SKM-1 (cell line): Measurements from ENCODE around the gene SMC5.
A peak's percentile ranks its signal among the peaks of the same experiment; 100 is the strongest.
"Not testable (repeated sequence)": the region's sequence is repeated elsewhere in the genome, so short reads cannot be mapped to it uniquely, and the experiment has no call there.

Source experiments
- DNase-seq: peaks from one replicate; lab custom pipeline; 2025; ENCODE audit not compliant: unreplicated experiment; lab: John Stamatoyannopoulos, UW

The SMC5 gene

DNA sequence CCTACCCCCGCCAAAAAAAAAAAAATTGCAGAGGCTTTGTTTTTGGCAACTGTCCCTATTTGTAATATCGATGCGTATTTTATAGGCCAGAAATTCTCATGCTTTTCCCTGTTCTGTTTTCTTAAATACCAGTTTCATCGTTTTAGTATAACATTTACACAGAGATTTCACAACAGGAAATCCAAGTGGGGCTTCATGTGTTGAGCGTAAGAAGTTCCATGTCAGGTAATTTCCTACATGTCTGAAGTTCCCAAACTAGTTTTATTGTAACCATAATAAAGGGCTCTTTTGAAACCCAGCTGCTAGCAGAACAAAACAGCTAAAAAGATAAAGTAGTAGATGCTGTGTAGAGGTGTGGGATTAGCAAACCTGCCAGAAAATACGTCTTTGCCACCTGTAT lies 4.2 kb downstream of the SMC5 start:
- DNase-seq: no peak

DNA sequence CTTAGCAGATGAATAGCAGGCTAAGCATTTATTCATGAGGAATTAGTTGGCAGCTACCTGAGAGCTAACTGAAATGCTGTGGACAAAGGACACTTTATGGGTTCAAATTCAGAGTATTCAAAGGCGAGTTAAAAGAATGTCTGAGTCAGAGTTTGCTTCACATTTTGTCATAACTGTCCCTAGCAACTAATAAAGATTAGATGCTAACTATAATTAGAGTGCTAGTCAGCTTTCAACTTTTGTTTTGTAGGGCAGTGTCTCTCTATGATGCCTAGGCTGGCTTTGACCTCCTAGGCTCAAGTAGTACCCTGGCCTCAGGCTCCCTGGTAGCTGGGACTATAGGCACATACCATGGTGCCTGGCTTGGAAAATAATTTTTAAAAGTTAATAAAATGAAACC lies 4.6 kb downstream of the SMC5 start:
- DNase-seq: no peak

DNA sequence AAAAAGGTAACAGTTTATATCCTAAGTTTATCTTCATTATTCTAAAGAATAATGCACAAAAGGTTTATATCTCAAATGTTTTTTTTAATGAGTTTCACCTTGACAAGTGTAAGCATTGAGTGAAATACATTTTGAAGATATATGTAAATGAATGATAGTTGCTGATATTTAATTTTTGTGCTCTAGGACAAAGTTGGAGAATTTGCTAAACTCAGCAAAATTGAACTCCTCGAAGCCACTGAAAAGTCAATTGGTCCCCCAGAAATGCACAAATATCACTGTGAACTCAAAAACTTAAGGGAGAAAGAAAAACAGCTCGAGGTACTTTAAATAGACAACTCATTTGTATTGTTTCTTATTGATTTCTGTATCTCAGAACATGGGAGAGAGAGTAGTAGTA lies 19.5 kb downstream of the SMC5 start:
- no peak for DNase-seq

DNA sequence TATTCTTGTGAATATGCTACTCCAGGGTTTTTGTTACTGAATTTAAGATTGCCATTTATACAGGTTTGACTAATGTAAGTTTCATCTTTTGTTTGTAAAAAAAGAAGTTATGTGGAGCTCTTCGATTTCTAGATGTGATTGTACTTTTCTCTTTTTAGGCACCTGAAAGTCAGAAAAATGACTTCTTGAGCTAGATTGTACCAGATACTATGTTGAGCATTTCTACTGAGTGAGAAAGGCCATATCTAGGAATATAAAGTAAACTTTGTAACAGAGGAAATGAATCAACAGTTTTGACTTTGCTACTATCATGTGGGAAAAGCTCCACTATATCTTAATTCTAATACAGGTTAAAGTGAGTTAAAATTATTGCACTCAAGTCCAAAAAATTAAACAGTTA lies 25.1 kb downstream of the SMC5 start:
- no peak for DNase-seq

DNA sequence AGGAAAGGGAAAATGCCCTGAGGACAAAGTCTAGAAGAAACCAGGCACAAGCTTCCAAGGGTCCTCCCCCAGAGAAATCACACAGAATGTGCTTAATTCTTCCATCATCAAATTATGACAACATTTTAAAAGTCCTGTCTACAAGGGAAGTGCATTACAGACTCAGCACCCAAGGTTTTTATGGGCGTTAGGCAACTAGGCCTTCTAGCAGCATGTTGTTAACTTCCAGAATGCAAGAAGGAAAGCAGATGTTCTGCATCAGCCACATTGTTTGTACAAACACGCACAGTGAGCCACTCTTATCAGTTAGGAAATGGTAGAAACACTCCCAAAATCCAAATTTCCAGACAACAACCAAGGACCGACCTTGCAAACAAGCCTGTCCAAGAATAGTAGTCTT lies 26.5 kb downstream of the SMC5 start:
- no peak for DNase-seq

DNA sequence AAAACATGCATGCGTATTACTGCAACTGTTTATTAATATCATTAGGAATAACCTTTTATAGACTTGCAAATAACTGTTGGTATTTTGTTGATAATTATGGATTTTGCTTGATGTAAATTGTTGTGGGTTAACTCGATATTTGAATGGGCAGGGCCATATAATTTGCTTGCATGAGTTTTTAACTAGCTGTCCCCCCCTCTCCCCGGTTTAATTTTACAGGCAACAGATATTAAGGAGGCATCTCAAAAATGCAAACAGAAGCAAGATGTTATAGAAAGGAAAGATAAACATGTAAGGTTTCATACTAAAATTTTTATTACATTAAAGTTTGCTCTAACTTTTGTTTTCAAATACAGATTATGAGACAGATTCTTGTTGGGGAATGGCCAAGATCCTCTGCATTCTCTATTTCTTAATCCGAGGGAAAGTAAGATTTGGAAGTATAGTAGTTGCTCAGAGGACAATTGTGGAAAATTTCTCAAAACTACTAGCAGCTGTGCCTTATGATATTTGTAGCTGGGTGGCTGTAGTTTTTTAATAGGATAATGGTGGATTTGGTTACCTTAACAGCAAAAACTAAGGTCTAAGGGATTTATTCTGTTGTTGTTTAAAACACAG lies 27.3 kb downstream of the SMC5 start:
- no peak for DNase-seq

DNA sequence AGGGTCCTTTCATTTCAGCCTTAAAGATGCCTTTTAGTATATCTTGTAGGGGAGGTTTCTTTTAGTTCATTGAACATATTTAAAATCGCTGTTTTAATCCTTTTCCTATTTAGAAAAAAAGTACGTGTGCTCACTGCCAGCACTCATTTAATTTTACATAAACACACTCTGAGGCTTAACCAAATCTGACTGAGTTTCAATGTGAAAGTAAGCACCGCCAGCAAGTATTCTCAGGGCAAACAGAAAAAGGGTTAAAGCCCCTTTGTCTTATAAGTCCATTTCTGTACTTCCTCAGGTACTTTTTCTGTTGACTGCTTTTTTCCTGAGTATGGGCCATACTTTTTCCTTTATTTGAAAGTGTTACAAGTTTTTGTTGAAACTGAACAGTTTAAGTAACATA lies 31.8 kb downstream of the SMC5 start:
- DNase-seq: no peak

DNA sequence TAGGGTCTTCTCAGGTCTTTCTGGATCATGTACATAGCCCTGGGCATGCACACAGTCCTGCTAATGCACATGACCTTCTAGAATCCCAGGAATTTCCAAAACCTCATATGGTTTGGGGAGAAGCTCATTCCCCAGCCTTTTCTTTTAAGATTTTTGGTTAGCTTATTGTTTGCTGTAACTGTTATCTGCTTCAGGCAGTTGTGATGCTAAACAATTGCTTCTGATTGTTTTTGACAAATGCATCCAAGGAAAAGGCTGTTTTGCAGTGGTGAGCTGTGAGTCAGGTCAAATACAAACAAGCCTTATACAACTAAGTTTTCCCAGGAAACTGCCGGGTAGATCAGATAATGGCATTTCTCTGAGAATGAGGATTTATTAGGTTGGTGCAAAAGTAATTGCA lies 32.7 kb downstream of the SMC5 start:
- DNase-seq: no peak

DNA sequence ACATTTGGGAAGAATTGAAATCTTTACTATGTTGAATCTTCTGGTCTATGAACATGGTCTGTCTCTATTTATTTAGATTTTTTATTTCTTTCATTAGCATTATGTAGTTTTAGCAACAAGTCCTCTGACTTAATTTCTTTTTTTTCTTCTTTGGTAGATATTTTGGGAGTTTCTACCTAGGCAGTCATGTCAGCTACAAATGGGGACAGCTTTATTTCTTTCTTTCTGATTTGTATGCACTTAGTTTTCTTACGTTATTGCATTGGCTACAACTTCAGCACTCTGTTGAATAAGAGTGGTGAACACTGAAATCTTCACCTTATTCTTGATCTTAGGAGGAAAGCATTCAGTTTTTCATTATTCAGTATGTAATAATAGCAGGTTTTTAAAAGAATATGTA lies 33.5 kb downstream of the SMC5 start:
- DNase-seq: no peak

DNA sequence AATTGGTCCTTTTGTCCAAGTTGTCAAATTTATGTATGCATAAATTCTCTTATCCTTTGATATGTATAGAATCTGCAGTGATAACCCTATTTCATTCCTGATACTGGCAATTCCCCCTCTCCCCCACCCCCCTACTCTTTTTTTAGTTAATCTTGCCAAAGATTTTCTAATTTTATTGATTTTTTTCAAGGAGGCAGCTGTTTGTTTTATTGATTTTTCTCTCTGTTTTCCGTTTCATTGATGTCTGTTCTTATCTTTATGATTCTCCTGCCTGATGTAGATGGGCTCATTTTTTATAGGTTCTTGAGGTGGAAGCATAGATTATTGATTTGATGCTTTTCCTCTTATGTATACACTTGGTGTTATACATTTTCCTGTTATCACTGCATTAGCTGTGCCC lies 34.4 kb downstream of the SMC5 start:
- no peak for DNase-seq

DNA sequence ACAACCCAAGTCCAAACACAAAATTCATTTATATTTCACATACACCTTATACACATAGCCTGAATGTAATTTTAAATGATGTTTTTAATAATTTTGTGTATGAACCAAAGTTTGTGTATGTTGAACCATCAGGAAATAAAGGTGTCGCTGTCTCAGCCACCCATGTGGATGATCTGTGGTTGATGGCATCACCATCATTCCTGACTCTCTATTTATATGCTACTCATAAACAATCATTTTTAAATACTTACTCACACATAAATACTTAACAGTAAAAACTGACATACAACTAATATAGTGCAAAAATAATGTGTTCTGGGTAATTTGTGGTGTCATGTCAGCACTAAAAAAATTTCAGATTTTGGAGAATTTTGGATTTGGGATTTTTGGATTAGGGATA lies 38.4 kb downstream of the SMC5 start:
- no peak for DNase-seq

DNA sequence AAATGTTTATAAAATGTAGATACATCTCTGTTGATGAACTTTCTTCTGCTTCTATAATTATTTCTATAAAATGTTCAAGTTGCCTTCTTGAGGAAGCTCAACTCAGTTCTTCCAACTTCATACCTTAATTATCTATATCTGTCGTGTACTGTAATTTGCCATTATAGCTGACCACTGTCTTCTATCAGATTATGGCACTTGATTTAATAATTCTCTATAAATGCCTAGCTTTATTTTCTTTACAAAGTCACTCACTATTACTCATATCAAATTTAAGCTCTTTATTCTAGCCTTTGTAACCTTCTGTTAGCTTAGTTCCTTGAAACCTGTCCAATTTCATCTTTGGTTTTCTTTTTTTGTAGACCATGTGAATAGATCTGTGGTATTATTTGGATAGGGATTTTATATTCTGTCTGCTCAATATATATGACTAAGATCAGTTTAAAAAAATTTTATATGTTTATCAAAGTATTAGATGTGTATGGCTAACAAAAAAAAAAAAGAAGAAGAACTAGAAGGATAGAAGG lies 39.5 kb downstream of the SMC5 start:
- no peak for DNase-seq

DNA sequence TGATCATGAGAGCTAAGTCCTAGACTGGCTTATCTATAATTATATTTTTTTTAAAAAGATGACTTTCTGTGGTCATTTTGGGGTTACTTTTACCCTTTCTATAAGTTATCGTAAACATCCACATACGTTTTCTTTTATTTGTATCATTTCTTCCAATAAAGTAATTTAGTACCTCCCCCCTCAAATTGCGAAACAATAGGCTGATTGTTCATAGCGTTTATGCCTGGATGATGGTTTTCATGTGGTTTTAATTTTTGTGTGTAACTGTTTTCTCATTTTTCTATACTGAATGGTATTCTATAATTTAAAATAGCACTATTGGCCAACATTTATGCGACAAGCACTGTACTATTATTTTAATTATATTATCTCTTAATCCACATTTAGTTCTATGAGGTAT lies 44.5 kb downstream of the SMC5 start:
- DNase-seq: no peak

DNA sequence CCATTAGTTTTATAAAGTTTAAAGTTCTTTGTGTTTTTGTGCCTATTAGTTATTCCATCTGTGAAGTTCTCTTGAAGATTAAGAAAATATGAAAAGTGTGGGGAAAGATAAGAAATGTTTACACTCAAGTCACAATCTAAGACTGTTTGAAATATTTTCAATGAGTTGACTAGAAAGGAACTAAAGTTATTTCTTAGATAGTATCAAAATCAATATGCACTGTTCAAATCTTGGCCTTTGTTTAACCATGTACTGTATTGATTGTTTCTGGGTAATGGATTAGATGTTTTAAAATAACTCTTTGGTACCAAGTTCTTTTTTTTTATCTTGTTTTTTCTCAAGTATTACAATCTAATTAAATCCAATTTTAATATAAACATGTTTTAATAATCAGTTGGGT lies 46.0 kb downstream of the SMC5 start:
- DNase-seq: no peak

DNA sequence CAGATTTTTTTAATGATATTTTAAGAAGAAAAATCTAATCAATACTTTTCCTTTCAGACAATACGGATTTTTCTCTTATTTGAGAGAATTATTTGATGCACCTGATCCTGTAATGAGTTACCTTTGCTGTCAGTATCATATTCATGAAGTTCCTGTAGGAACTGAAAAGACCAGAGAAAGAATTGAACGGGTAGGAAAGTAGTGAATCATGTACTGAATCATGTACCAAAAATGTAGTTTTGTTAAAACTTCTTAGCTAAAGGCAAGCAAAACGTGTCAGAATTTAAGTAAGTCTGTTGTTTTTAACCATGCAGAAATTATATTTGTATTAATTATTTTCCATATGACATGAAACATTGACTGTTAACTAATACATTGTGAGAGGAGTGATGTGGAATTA lies 56.6 kb downstream of the SMC5 start:
- DNase-seq: no peak

DNA sequence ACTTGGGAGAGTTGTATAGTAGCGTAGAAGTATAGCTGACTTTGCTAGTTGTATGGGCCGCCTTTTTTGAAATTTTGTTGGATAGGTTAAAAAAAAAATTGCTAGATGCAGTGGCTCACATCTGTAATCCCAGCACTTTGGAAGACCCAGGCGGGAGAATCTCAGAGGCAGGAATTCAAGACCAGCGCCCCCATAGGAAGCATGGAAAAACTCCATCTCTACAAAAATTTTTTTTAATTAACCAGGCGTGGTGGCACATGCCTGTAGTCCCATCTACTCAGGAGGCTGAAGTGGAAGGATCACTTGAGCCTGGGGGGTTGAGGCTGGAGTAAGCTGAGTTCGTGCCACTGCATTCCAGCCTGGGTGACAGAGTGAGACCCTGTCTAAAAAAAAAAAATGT lies 59.2 kb downstream of the SMC5 start:
- DNase-seq: no peak

DNA sequence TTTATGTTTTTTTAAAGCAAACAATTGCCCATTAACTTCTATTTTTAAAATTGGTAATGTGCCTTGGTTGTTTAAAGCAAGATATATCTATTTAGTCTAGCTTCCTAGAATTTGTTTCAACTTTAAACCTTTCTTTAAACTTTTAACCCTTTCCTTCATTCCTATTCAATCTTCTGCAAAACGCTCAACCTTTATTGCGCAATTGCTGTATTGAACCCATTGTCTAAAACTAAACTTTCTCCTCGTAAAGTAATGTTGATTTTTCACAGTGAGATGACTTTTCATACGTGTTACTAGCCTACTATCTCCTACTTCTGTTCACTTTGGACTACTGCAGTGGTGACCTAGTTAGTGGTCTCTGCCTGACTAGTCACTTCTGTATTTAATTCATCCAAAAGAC lies 63.3 kb downstream of the SMC5 start:
- DNase-seq: no peak

DNA sequence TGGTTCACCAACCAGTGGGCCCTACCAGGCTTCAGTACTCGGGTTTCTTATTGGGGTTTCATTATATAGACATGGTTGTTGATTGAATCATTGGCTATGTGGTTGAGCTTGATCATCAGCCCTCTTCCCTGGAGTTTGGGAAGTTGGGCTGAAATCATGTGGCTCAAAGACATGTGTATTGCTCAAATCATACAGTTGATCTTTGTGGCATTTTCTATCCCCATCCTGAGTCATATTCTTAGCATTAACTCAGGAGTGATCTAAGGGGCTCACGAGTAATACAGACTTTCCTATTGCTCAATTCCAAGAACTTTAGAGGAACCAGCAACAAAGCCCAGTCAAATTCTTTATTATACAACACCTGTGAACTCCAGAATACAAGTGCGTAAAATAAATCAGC lies 66.2 kb downstream of the SMC5 start:
- DNase-seq: no peak

DNA sequence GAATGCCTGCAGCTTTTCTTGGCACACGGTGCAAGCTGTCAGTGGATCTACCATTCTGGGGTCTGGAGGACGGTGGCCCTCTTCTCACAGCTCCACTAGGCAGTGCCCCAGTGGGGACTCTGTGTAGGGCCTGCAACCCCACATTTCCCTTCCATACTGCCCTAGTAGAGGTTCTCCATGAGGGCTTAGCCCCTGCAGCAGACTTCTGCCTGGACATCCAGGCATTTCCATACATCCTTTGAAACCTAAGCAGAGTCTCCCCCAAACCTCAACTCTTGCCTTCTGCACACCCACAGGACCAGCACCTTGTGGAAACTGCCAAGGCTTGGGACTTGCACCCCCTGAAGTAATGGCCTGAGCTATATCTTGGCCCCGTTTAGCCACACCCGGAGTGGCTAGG lies 69.8 kb downstream of the SMC5 start:
- not testable (repeated sequence) for DNase-seq

DNA sequence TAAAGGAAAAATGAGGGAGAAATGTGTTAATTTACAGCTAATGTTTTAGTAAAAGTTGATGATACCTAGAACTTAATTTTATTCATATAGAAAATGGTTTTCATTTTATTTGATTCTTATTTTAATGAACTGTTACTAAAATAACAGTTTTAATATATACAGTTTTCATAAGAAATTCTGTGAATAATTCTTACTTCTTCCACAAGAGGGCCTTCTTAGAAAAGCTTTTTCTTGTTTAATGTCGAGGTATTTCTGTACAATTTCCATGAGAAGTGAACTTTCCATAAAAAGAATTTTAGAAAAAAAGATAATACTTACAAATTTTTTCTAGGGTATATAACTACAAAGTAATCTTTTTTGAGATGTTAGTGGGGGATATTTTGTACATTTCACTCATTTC lies 81.8 kb downstream of the SMC5 start:
- DNase-seq: peak; percentile 5

DNA sequence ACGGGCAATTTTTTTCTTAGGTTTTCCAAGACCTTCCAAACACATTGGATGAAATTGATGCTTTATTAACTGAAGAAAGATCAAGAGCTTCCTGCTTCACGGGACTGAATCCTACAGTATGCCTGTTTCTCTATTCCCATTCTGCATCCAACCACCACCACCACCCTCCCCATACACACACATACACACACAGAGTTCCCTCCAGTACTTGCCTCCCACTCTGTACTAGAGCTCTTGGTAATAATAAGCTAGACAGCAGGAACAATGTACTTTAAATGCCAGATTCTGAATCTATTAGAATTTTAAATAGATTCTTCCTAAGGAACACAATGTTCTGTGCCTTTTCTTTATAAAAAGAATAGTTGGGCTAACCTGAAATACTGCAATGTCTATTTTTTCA lies 88.3 kb downstream of the SMC5 start:
- DNase-seq: no peak

DNA sequence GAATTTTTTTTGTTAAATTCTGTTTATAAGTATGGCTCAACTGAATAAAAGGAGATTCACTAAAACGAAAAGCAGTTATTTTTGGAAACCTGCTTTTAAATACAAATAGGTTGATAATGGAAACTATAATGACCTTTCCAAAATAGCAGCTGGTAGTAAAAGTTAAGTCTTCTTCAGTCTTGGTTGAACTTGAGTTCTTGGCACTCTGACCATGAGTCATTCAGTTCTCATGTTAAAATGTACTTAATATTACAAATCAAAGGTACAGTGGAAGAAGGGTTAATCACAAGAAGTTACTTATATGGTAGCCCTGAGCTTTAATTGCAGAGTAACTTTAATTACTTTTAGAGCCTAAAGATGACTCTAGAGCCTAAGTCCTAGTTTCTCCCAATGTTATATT lies 93.6 kb downstream of the SMC5 start:
- no peak for DNase-seq

DNA sequence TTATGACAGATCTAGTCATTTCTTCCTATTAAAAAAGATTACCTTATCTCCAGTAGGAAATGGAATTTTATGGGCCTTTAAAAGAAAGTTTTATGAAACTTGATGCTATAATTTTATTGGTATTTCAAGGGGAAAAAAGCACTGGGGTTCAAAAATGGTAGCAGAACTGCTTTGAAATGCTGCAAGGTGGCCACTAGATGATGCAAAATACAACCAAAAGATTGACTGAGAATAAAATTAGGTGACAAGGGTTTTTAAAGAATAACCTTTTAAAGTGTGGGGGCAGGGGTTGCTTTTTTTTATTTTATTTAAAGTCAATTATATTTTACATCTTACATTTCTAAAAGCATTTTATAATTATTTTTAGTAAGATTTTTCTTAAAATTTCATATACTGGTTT lies 94.0 kb downstream of the SMC5 start:
- no peak for DNase-seq

DNA sequence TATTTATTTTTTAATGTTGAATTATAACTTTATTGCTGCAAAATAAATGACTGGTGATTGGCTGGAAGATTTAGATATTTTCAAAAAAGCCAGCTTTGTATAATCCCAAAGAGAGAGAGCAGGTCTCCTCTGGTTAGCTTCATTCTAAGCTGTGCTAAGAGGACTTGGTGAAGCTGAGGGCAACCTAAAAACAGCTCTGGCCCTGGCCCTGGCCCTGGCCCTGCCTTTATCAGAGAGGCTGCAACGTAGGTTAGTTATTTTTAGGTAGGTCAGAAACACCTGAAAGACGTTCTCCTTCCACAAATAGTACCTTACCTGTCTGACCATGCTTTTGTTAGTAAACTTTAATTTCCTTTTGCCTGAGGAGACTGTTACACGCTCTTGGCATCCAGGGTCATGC lies 97.0 kb downstream of the SMC5 start:
- DNase-seq: no peak
